Measurements from ENCODE around the gene ABCA1. TPM values are rescaled to one million over a fixed set of nuclear protein-coding genes. Genes with fewer than 3 reads are reported as not detected.
A peak's percentile ranks its signal among the peaks of the same experiment; 100 is the strongest.

Gene ABCA1
- polyA plus RNA-seq, 1 donor (not counting 4 experiments of a cell fraction or from before 2014, with no cell fraction given): 23.0 TPM

DNA sequence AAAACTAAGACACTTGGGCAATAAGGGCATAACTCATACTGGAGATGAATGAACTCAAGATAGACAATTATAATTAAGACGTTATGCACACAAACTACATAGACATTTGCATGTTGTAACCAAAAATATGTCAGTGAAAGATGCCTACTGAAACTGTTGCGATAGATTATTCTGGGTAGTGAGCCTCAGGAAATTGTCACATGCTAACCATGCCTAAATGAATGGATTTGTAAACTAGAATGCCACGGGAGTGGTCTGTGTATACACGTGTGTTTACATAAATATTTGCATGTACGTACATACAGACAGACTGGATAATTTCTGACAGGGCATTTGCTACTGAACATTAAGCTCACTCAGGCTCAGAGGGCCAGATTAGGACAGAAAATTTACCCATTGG, 162.8 kb downstream of the ABCA1 start:
- TF ChIP-seq, protein P1, sequence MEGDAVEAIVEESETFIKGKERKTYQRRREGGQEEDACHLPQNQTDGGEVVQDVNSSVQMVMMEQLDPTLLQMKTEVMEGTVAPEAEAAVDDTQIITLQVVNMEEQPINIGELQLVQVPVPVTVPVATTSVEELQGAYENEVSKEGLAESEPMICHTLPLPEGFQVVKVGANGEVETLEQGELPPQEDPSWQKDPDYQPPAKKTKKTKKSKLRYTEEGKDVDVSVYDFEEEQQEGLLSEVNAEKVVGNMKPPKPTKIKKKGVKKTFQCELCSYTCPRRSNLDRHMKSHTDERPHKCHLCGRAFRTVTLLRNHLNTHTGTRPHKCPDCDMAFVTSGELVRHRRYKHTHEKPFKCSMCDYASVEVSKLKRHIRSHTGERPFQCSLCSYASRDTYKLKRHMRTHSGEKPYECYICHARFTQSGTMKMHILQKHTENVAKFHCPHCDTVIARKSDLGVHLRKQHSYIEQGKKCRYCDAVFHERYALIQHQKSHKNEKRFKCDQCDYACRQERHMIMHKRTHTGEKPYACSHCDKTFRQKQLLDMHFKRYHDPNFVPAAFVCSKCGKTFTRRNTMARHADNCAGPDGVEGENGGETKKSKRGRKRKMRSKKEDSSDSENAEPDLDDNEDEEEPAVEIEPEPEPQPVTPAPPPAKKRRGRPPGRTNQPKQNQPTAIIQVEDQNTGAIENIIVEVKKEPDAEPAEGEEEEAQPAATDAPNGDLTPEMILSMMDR (optimal IDR thresholded peaks at IDR 0.05 in 1 of 3, IDR thresholded peaks at IDR 0.05 in 1 of 3, conservative IDR thresholded peaks at IDR 0.05 in 1 of 3; ENCODE audit: extremely low read depth in 1 of 3, insufficient read depth in 2 of 3, low read length in 3 of 3): no peak
- TF ChIP-seq EZH2 (IDR thresholded peaks at IDR 0.05; ENCODE audit: low read length): no peak
- Histone ChIP-seq H3K4me2 (ENCODE audit: control insufficient read depth, extremely low read depth, insufficient read depth, low read depth, low read length) (no peak overlapping the region), H3K9me3 (ENCODE audit: control insufficient read depth, low read depth, low read length) (no peaks in the 10 kb centered on the region), H3K36me3 (ENCODE audit: control insufficient read depth in 2 of 2, extremely low read depth in 1 of 2, insufficient read depth in 2 of 2, low read length in 2 of 2) (no peaks in the 10 kb centered on the region), H2AFZ (ENCODE audit: control insufficient read depth, low read length) (no peak overlapping the region), H3K27ac (ENCODE audit: control insufficient read depth, insufficient read depth, low read length) (no peak overlapping the region), H3K4me1 (ENCODE audit: control insufficient read depth, extremely low read depth, insufficient read depth, low read length) (no peaks in the 10 kb centered on the region), H4K20me1 (ENCODE audit: control insufficient read depth, extremely low read depth, insufficient read depth, low read length) (no peaks in the 10 kb centered on the region), H3K9me1 (ENCODE audit: control insufficient read depth, extremely low read depth, insufficient read depth, low read length) (no peaks in the 10 kb centered on the region), H3K79me2 (ENCODE audit: control insufficient read depth, insufficient read depth, low read length) (no peaks in the 10 kb centered on the region), H3K4me3 (ENCODE audit: control insufficient read depth in 2 of 3, extremely low read depth in 1 of 3, insufficient read depth in 2 of 3, low read depth in 1 of 3, low read length in 3 of 3) (no peak overlapping the region), H3K27me3 (ENCODE audit: control insufficient read depth, extremely low read depth, insufficient read depth, low read length) (no peaks in the 10 kb centered on the region), H3K9ac (ENCODE audit: control insufficient read depth, extremely low read depth, insufficient read depth, low read length) (no peak overlapping the region)
- FAIRE-seq: peak; percentile 13
- dilution Hi-C loops (cut with MboI; ENCODE audit: extremely low pct_ligation_motif_present, low sequenced_read_pairs): no loop called here
- DNase-seq (ENCODE audit: low read depth, low spot score): no peak

- Histone ChIP-seq H3K9me3 (ENCODE audit: control insufficient read depth, low read depth, low read length) (no peaks in the 10 kb centered on the region), H3K4me1 (ENCODE audit: control insufficient read depth, extremely low read depth, insufficient read depth, low read length) (no peaks in the 10 kb centered on the region), H3K27ac (ENCODE audit: control insufficient read depth, insufficient read depth, low read length) (no peak overlapping the region), H3K9me1 (ENCODE audit: control insufficient read depth, extremely low read depth, insufficient read depth, low read length) (no peaks in the 10 kb centered on the region), H3K4me2 (ENCODE audit: control insufficient read depth, extremely low read depth, insufficient read depth, low read depth, low read length) (no peak overlapping the region), H4K20me1 (ENCODE audit: control insufficient read depth, extremely low read depth, insufficient read depth, low read length) (no peaks in the 10 kb centered on the region), H3K79me2 (ENCODE audit: control insufficient read depth, insufficient read depth, low read length) (no peaks in the 10 kb centered on the region), H3K36me3 (ENCODE audit: control insufficient read depth in 2 of 2, extremely low read depth in 1 of 2, insufficient read depth in 2 of 2, low read length in 2 of 2) (no peaks in the 10 kb centered on the region), H3K4me3 (ENCODE audit: control insufficient read depth in 2 of 3, extremely low read depth in 1 of 3, insufficient read depth in 2 of 3, low read depth in 1 of 3, low read length in 3 of 3) (no peak overlapping the region), H2AFZ (ENCODE audit: control insufficient read depth, low read length) (no peak overlapping the region), H3K27me3 (ENCODE audit: control insufficient read depth, extremely low read depth, insufficient read depth, low read length) (no peaks in the 10 kb centered on the region), H3K9ac (ENCODE audit: control insufficient read depth, extremely low read depth, insufficient read depth, low read length) (no peak overlapping the region)
- dilution Hi-C loops (cut with MboI; ENCODE audit: extremely low pct_ligation_motif_present, low sequenced_read_pairs): no loop called here
- no peak for FAIRE-seq
- TF ChIP-seq, protein P1 (optimal IDR thresholded peaks at IDR 0.05 in 1 of 3, IDR thresholded peaks at IDR 0.05 in 1 of 3, conservative IDR thresholded peaks at IDR 0.05 in 1 of 3; ENCODE audit: extremely low read depth in 1 of 3, insufficient read depth in 2 of 3, low read length in 3 of 3): no peak
- TF ChIP-seq EZH2 (IDR thresholded peaks at IDR 0.05; ENCODE audit: low read length): no peak
- no peak for DNase-seq (ENCODE audit: low read depth, low spot score)
These were observed 169.0 kb downstream of the ABCA1 start for GRCh38 chr9:104758974-104759373.

Data from keratinocyte (primary cell).